ENCODE measurements around the gene TEX261.

The TEX261 gene

GRCh38 chr2:70981866-70982810, 12.5 kb downstream of the TEX261 start:
- H3K4me3 Mint-ChIP-seq = no peak overlapping the region
- H3K4me1 Mint-ChIP-seq = peaks cover 28% of the 10 kb centered on the region
- CTCF ChIA-PET = interaction anchor here (1.2 to 4.5 kb wide), 4 partner anchors 11 to 20 kb away, joined by 3 to 52 read pairs (median 18); no protein-coding TSS in a partner anchor
- peaks cover 13% of the 10 kb centered on the region for H3K36me3 Mint-ChIP-seq
- no peak for DNase-seq
- no peaks in the 10 kb centered on the region for H3K27me3 Mint-ChIP-seq
- H3K9me3 Mint-ChIP-seq = no peaks in the 10 kb centered on the region
- no peak overlapping the region for H3K27ac Mint-ChIP-seq

GRCh38 chr2:70981421-70981820, 13.3 kb downstream of the TEX261 start:
- CTCF ChIA-PET = interaction anchor here (0.6 to 1.2 kb wide), 2 partner anchors 21 to 33 kb away, joined by 3 read pairs; no protein-coding TSS in a partner anchor
- Mint-ChIP-seq H3K4me1 (peaks cover 35% of the 10 kb centered on the region), H3K27ac (no peak overlapping the region), H3K4me3 (no peak overlapping the region), H3K9me3 (no peaks in the 10 kb centered on the region), H3K36me3 (peaks cover 7% of the 10 kb centered on the region), H3K27me3 (no peaks in the 10 kb centered on the region)
- no peak for DNase-seq

- DNase-seq = no peak
- Mint-ChIP-seq H3K4me3 (no peak overlapping the region), H3K9me3 (no peaks in the 10 kb centered on the region), H3K27ac (no peak overlapping the region), H3K27me3 (peaks cover 9% of the 10 kb centered on the region), H3K36me3 (no peaks in the 10 kb centered on the region), H3K4me1 (peaks cover 23% of the 10 kb centered on the region)
- CTCF ChIA-PET = interaction anchor here (1.1 kb wide), 1 partner anchor 15 kb away, joined by 6 read pairs; no protein-coding TSS in a partner anchor
Observed at GRCh38 chr2:70979626-70980025, 15.0 kb downstream of the TEX261 start.

GRCh38 chr2:70979180-70979488, 15.5 kb downstream of the TEX261 start:
- Mint-ChIP-seq H3K27ac (no peak overlapping the region), H3K4me3 (no peak overlapping the region), H3K27me3 (peaks cover 13% of the 10 kb centered on the region), H3K4me1 (peaks cover 18% of the 10 kb centered on the region), H3K9me3 (no peaks in the 10 kb centered on the region), H3K36me3 (no peaks in the 10 kb centered on the region)
- no peak for DNase-seq
- CTCF ChIA-PET = interaction anchor here (1.5 kb wide), 1 partner anchor 15 kb away, joined by 13 read pairs; no protein-coding TSS in a partner anchor

GRCh38 chr2:70978341-70979179, 16.1 kb downstream of the TEX261 start, which contains the start of gene ANKRD53:
Gene ANKRD53, plus strand, starts transcription at chr2:70978630. Its CDS starts 16 bp downstream, at chr2:70978646.
- CTCF ChIA-PET = interaction anchor here (0.8 to 1.6 kb wide), 5 partner anchors 12 to 28 kb away, joined by 3 to 13 read pairs (median 6); no protein-coding TSS in a partner anchor
- H3K36me3 Mint-ChIP-seq = no peaks in the 10 kb centered on the region
- peak; percentile 36 for DNase-seq
- H3K27me3 Mint-ChIP-seq = peaks cover 13% of the 10 kb centered on the region
- no peaks in the 10 kb centered on the region for H3K9me3 Mint-ChIP-seq
- H3K4me3 Mint-ChIP-seq = peak within 1 kb of the TSS; percentile 61
- peaks cover 18% of the 10 kb centered on the region for H3K4me1 Mint-ChIP-seq
- peak within 1 kb of the TSS; percentile 88 for H3K27ac Mint-ChIP-seq

- DNase-seq = peak; percentile 49
- peak overlapping the region; percentile 61 for H3K4me3 Mint-ChIP-seq
- CTCF ChIA-PET = interaction anchor here (0.8 to 1.6 kb wide), 6 partner anchors 11 to 90 kb away, joined by 3 to 13 read pairs (median 5); no protein-coding TSS in a partner anchor
- no peaks in the 10 kb centered on the region for H3K36me3 Mint-ChIP-seq
- peaks cover 18% of the 10 kb centered on the region for H3K4me1 Mint-ChIP-seq
- no peaks in the 10 kb centered on the region for H3K9me3 Mint-ChIP-seq
- peak overlapping the region; percentile 88 for H3K27ac Mint-ChIP-seq
- peaks cover 13% of the 10 kb centered on the region for H3K27me3 Mint-ChIP-seq
Observed at GRCh38 chr2:70977605-70978205, 17.0 kb downstream of the TEX261 start.

- H3K4me3 Mint-ChIP-seq = no peak overlapping the region
- peaks cover 17% of the 10 kb centered on the region for H3K27me3 Mint-ChIP-seq
- peak overlapping the region; percentile 20 for H3K27ac Mint-ChIP-seq
- no peak for DNase-seq
- no peaks in the 10 kb centered on the region for H3K9me3 Mint-ChIP-seq
- CTCF ChIA-PET = interaction anchor here (1.1 to 2.2 kb wide), 3 partner anchors 9 to 11 kb away, joined by 3 to 6 read pairs (median 3); no protein-coding TSS in a partner anchor
- no peaks in the 10 kb centered on the region for H3K36me3 Mint-ChIP-seq
- H3K4me1 Mint-ChIP-seq = peaks cover 18% of the 10 kb centered on the region
Observed at GRCh38 chr2:70975237-70975636, 19.4 kb downstream of the TEX261 start.

GRCh38 chr2:70974592-70974991, 20.1 kb downstream of the TEX261 start:
- H3K4me3 Mint-ChIP-seq = no peak overlapping the region
- no peak overlapping the region for H3K27ac Mint-ChIP-seq
- no peak for DNase-seq
- peaks cover 17% of the 10 kb centered on the region for H3K27me3 Mint-ChIP-seq
- no peaks in the 10 kb centered on the region for H3K36me3 Mint-ChIP-seq
- no peaks in the 10 kb centered on the region for H3K9me3 Mint-ChIP-seq
- CTCF ChIA-PET = interaction anchor here (1.1 to 2.7 kb wide), 4 partner anchors 9 to 13 kb away, joined by 3 to 6 read pairs (median 4); no protein-coding TSS in a partner anchor
- H3K4me1 Mint-ChIP-seq = peaks cover 18% of the 10 kb centered on the region

GRCh38 chr2:70967189-70967588, 27.5 kb downstream of the TEX261 start:
- Mint-ChIP-seq H3K4me1 (peaks cover 6% of the 10 kb centered on the region), H3K4me3 (no peak overlapping the region), H3K9me3 (no peaks in the 10 kb centered on the region), H3K27ac (no peak overlapping the region), H3K36me3 (no peaks in the 10 kb centered on the region), H3K27me3 (peaks cover 55% of the 10 kb centered on the region)
- DNase-seq = no peak
- CTCF ChIA-PET = interaction anchor here (1.0 to 5.7 kb wide), 4 partner anchors 11 to 198 kb away, joined by 4 to 32 read pairs (median 6); partner anchors contain the start of genes ADD2 and ANKRD53

- Mint-ChIP-seq H3K4me1 (peaks cover 6% of the 10 kb centered on the region), H3K27me3 (peaks cover 58% of the 10 kb centered on the region), H3K27ac (no peak overlapping the region), H3K36me3 (no peaks in the 10 kb centered on the region), H3K4me3 (no peak overlapping the region), H3K9me3 (no peaks in the 10 kb centered on the region)
- DNase-seq = no peak
- CTCF ChIA-PET = interaction anchor here (0.8 to 6.1 kb wide), 9 partner anchors 8 to 198 kb away, joined by 3 to 43 read pairs (median 6); partner anchors contain the start of genes ADD2 and ANKRD53
Observed at GRCh38 chr2:70966681-70967080, 28.0 kb downstream of the TEX261 start.

GRCh38 chr2:70965506-70965905, 29.2 kb downstream of the TEX261 start:
- CTCF ChIA-PET = interaction anchor here (0.5 to 6.1 kb wide), 18 partner anchors 8 to 105 kb away, joined by 3 to 43 read pairs (median 6); partner anchors contain the start of gene ANKRD53
- Mint-ChIP-seq H3K27ac (no peak overlapping the region), H3K9me3 (no peaks in the 10 kb centered on the region), H3K27me3 (peaks cover 64% of the 10 kb centered on the region), H3K4me3 (peak overlapping the region; percentile 82), H3K36me3 (no peaks in the 10 kb centered on the region), H3K4me1 (peaks cover 6% of the 10 kb centered on the region)
- no peak for DNase-seq

- DNase-seq = peak; percentile 87
- peaks cover 64% of the 10 kb centered on the region for H3K27me3 Mint-ChIP-seq
- no peaks in the 10 kb centered on the region for H3K36me3 Mint-ChIP-seq
- H3K4me1 Mint-ChIP-seq = peaks cover 6% of the 10 kb centered on the region
- H3K27ac Mint-ChIP-seq = no peak overlapping the region
- no peaks in the 10 kb centered on the region for H3K9me3 Mint-ChIP-seq
- CTCF ChIA-PET = interaction anchor here (0.7 to 6.1 kb wide), 19 partner anchors 8 to 105 kb away, joined by 3 to 43 read pairs (median 6); partner anchors contain the start of gene ANKRD53
- H3K4me3 Mint-ChIP-seq = peak overlapping the region; percentile 82
Observed at GRCh38 chr2:70964596-70965386, 29.9 kb downstream of the TEX261 start.
